Activated gamma-delta T cell treated with anti-CD3 and anti-CD28 coated beads, Interleukin-2, amount 50 U/mL, for 16 hours (primary cell): ENCODE data around the gene NR2C2AP.
"Not testable (repeated sequence)": the region's sequence is repeated elsewhere in the genome, so short reads cannot be mapped to it uniquely, and the experiment has no call there.

Experiments used
- DNase-seq: peaks from one replicate; pipeline ENCODE4 v3.0.0-alpha.2; 2020; ENCODE audit warnings: low read depth

Gene NR2C2AP

DNA sequence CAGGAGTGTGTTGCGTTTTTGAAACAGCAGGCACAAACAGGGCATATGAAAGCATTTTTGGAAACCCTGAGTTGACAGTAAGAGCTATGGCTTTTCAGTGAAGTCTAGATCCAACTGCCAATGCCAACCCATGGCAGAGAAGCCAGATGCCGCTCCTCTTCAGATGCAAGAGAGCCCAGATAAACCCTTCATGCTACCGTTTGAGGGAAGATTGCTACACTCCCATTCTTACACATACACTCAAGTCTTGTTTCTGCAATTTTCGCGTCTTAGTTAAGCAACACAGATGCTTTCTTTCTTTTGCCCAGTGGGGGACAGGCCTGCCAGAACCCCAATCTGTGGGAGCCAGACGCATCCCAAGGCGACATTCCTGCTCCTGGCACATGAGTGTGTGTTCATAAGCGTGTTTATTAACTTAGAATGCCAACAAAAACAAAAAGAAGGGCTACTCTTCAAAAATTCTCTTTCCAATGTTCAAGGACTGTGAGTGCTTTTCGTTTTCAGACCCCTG is 21.7 kb downstream of the NR2C2AP start:
- no peak for DNase-seq

DNA sequence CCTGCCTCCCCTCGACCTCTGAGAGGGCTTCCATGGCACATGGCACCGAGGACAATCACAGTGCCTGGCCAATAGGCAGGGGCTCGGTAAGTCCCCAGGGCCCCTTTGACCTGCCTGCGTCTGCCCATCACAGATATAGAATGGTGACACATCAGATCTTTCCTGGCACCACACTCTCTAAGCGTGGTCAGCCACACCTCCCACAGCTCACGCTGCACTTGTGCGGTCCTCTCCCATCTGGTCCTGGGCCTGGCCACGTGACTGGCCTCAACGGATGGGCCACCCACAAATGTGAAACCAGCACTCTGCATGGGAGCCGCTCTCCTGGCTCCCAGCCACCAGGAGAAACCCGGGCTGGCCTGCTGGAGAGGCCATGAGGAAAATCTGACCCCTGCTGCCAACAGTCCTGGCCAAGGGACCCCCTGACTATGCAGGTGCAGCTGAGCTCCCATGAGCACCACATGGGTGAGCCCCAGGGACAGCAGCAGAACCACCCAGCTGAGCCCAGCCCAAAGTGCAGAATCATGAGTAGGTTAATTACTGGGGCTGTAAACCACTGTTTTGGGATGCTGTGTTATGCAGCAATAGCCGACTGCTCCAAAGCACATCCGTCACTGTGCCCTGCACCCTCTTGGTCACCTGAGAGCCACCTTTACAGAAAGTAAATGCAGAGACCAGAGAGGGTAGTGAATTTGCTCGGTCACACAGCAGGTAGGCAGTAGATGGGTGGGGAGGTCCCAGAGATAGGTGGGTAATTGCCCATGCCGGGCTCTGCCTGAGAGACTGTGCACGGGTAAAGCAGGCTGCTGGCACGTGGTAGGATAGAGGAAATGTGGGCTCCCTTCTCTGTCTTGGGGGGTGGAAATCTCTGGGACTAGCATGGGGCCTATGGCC is 23.4 kb downstream of the NR2C2AP start:
- DNase-seq = no peak

DNA sequence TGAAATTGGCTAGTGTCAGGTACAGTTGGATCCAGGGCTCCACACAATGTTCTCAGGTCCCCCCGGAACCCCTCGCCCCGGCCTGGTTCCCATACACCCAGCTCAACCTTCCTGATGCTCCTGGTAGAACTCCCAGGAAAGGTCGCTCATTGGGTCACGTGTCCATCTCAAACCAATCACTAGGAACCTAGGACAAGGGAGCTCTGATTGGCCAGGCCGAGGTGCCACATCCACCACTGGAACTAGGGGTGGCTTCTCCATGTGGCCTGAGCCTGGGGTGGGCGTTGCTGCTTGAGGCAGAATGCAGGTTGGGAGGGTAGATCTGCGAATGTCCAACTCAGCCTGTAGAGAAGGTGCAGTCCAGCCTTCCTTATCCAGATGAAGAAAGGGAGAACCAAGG is 26.3 kb downstream of the NR2C2AP start:
- DNase-seq = no peak

DNA sequence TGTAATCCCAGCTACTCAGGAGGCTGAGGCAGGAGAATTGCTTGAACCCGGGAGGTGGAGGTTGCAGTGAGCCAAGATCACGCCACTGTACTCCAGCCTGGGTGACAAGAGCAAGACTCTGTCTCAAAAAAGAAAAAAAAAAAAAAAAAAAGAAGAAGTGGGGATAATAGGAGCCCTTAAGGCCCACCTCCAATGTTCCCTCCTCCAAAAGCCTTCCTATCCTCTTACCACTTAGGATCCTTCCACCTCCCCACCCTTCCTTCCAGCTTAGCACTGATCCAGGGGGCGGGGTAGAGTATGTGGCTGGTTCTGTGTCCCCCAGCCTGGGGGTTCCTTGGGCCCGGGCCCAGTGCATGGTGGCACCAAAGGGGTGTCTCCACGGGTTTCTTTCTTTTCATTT is 30.0 kb downstream of the NR2C2AP start:
- not testable (repeated sequence) for DNase-seq

DNA sequence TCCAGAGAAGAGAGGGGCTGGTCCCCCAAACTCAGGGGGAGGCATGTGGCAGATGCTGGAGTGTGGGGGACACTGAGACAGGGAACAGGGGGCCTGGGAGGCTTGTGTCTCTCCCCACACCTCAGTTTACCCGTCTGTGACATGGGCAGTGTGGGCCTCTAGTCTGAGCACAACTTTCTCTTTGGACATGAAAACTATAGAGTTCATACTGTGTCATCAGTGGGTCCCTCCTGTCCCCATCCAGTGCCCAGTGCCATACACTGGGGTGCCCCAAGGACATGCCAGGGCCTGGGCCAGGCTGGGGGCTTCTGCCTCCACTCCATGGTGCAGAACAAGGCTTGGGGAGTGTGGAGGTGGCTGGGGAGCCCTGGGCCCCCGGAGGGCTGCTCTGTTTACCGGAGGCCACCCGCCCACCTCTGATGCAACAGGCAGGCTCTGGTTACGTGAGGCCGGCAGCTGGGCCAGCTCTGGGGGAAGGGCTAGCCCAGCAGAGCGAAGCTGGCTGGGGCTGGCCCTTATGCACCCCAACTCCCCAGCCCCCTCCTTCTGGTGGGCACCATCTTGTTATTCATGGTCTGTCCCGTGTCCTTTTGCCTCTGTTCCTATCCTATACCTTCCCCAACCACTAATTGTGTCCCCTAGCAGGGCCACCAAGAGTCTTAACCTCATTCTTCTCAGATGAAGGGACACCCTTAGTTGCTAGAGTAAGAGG is 31.2 kb downstream of the NR2C2AP start:
- no peak for DNase-seq

DNA sequence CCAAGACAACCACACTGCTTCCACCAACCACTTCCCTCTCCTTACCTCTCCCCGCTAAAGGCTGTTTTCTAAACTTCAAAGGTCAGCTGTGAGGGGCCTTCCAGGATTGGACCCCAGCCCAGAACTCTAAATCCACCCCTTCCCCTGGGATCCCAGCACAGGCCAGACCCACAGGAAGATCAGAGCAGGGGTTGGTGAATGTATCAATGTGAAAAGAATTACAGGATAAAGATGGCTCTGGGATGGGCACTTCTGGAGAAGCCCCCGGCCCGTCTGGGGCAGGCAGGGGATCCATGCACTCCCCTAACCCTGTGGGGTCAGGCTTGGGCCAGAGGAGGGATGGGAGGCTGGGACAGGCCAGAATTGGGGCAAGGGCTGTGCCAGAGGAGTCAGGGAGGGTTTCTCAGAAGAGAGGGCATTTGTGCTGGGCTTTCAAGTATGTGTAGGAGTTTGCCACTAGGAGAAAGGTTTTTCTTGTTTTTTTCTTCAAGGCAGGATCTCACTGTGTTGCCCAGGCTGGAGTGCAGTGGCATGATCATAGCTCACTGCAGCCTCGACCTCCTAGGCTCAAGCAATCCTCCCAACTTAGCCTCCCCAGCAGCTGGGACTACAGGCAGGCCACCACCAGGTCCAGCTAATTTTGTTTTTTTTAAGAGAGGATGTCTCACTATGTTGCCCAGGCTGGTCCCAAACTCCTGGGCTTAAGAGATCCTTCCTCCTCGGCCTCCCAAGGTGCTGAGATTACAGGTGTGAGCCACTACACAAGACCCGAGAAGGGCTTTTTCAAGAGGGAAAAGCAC is 32.1 kb downstream of the NR2C2AP start:
- DNase-seq = no peak

DNA sequence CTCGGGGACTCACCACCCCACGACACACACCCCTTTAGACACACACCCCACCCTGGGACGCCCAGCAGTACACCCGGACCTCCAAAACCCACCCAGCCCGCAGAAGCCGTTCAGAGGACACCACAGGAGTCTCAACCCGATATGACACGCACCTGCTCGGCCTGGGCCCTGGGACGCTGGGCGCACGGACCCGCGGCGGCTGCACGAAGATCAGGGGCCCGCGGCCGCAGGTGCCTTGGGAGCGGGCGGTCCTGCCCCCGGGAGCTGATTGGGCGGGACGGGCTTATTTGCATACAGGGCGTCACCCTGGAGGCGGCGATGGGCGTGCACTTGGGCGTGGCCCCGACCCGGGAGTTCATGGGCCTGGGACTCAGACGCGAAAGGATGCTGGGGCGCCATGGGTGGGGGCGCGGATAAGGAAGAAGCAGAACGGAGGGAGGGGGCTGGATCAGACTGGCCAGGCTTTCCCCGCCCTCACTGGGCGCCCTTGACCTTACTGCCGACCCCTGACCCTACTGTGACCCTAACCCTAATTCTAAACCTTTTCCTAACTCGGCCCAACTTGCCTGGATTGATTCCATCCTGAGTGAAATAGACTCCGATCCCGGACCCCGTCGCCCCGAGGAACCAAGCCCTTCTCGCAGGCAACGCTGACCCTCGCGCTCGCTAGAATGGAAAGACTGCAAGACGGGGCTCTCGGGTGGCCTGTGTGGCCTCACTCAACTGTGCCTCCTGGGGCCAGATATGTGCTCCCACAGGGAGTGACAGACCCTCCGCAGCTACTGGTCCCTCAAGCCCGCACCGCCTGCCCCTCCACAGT is 33.0 kb downstream of the NR2C2AP start, which contains the start of gene MEF2B:
Gene MEF2B, minus strand, starts transcription at position 211 of the 820 bp plus-strand sequence. CDS start 19,528 bp downstream, outside the sequence.
- peak; percentile 31 for DNase-seq

DNA sequence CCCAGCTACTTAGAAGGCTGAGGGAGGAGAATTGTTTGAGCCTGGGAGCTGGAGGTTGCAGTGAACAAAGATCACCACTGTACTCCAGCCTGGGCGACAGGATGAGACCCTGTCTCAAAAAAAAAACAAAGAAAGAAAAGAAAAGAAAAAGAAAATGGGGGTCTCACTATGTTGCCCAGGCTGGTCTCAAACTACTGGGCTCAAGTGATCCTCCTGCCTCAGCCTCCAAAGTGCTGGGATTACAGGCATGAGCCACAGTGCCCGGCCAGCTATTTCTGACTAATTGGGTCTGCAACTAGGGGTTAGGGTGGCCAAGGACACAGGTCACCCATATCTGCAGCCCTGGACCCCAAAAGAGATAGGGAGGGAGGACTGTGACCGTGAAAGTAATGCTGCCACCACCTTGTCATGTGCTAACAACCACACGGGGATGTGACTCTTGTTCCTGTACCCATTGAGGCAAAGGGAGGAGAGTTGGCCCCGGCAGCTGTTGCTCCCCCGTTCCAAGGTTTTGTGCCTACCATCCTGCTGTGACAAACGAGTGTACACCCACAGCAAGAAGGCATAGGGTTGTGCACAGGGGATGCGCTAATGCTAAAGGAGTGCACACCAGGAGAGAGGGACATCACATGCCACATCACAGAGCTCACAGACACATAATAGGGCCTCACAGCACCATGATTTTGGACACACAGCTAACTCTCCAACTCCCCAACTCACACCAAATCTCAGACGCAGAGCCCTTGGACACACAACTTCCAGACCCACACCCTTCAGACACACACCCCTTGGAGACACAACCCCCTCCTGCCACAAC is 33.8 kb downstream of the NR2C2AP start:
- DNase-seq = no peak

DNA sequence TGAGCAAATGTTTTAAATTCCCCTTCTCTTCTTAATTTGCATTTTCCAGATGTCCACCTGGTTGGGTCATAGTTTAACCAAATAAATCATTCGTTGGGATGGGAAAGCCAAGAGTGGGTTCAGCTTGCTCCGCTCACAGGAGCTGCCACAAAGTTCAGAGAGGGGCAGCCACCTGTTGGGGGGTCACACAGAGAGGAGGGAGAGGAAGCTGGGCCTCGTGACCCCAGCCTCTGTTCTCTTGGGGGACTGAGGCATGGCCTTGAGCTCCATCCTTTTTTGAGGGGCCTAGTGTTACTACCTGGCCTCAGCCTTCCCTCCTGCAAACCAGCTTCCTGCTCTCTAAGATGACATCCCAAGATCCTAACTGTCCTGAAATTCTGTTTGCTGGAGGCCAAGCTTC is 35.6 kb downstream of the NR2C2AP start:
- no peak for DNase-seq

DNA sequence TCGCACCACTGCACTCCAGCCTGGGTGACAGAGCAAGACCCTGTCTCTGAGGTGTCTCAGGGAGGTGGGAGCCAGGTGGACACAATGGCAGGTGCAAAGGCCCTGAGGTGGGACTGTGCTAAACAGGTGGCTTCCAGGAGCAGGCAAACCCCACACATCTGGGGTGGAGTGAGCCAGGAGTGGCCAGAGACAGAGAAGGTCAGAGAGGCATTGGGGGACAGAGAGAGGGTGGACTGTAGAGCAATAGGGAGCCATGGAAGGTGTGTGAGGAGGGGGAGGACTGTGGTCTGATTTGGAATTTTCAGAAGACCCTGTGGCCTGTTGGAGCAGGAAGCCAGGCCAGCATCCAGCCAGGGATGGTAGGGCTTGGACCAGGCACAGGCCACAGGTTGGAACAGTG is 37.8 kb downstream of the NR2C2AP start:
- no peak for DNase-seq

DNA sequence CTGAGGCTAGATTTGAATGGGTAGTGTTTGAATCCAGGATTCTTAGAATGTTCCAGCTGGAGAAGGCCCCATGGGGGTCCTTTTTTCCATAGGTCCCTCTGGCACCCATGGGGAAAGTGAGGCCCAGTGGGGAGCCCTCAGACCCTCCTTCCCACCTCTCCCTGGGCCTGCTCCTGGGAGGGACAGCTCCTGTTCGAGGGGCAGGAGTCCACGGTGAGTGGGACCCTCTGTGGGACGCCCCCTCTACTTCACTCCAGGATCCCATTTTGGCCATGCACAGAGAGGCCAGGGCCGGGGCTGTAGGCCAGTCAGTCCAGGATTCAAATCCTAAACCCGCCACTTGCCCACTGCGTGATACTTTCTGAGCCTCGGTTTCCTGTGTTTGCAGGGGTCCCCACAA is 40.7 kb downstream of the NR2C2AP start:
- no peak for DNase-seq

DNA sequence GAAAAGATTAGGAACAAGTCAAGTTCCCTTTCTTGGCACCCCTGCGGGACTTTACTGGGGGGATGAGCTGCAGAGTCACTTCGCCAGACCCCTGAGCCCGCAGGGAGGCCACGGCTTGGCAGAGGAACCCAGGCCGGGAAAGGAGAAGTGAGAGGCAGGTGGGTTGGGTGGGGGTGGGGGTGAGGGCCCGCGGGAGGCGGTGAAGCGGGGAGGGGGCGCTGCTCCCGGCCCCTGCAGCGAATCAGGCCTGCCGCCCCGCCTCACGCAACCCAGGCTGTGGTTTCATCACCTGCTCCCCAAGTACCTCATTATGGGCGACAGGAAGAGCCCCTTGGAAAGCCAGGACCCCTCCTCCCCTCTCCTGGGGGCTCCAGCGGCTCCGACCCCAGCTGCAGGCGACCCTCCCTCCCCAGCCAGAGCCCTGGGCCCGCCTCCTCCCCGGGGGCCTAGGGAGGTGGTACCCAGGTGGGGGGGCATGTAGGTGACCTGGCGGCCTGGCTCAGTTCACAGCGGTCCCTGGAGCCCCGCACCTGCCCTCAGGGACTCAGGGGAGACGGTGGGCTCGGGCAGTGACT is 42.7 kb downstream of the NR2C2AP start:
- no peak for DNase-seq

DNA sequence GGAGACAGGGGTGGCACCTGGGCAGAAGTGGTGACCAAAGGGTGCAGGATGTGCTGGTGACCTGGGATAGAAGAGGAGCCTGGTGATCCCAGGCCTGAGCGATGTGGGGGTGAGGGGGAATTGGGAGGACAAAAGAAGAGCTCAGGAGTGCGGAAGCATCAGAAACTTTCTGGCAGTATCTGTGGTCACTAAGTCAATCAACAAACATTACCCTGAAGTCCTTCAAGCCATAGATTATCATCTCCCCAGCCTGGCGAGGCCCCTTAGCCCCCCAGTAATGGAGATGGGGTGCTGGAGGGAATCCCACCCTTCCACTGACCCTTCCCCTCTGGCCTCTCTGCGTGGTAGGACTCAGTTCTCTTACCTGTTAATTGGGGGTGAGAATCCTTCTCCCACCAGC is 43.7 kb downstream of the NR2C2AP start:
- DNase-seq = no peak

DNA sequence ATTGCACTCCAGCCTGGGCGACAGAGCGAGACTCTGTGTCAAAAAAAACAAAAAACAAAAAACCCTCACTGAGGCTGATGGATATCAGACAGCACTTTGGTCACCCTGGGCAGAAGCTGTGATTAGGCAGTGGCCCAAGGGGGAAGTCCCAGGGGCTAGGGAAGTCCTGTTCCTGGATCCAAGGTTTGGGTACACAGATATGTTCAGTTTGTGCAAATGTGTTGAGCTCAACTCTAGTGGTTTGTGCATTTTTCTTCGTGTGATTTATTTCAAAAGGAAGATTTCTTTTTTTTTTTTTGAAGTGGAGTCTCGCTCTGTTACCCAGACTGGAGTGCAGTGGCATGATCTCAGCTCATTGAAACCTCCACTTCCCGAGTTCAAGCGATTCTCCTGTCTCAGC is 45.4 kb downstream of the NR2C2AP start:
- DNase-seq = no peak

DNA sequence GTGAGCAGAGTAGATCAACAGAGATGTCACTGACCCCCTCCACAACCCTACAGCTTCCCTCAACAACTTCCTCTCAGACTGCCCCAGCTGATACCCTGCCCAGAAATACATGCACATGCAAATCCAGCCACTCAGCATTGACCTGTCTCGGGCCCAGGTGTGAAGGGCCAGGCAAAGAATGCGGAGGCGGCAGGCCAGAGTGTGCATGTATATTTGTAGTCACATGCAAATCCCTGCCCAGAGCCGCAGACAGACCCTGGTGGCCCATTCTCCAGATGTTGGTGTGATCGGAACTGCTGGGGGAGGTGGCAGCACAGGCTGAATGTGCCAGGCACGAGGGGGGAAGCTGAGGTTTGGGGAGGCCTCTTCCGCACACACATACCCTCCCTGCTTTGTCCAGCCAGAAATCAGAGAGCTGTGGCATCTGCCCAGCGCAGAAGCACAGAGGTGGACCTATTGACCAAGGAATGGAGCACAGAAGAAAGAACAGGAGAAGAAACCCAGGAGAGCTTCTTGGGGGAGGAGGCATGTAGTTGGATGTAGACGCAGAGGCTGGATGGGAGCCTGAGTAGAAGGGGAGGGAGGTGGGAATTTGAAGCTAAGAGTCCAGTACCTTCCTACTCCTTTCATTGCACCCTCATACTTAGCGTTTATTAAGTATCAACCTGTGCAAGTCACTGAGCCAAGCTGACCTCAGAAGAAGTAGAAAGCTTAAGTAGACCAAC is 47.6 kb downstream of the NR2C2AP start:
- DNase-seq = no peak

DNA sequence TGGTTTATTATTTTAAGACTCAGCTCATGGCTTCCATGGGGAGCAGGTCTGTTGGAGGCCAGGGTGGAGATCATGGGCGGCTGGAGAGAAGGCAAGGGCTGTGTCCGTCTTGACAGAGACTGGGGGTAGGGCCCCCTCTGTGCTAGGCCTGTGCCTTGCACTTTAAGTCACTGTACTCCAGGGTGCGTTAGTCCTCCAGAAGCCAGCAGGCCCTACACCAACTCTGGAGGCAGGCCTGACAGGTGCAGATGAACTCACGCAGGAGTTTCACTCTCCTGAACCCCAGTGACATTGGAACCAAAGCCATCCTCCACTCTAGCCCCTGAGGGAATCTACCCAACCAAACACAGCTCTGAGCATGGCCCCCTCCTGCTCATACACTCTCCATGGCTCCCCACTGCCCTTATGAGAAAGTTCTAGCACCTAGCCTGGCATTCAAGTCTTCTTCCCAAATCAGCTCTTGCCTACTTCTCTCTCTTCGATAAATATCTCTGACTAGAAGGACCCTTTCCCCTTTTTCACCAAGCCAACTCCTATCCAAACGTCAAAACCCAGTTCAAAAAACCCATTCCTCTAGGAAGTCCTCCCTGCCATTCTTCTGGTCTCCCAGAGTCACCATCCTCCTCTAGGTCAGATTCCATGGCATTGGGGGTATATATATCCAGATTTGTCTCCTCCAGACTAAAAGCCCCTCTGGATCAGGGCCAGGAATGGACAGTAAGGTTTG is 48.3 kb downstream of the NR2C2AP start:
- no peak for DNase-seq

DNA sequence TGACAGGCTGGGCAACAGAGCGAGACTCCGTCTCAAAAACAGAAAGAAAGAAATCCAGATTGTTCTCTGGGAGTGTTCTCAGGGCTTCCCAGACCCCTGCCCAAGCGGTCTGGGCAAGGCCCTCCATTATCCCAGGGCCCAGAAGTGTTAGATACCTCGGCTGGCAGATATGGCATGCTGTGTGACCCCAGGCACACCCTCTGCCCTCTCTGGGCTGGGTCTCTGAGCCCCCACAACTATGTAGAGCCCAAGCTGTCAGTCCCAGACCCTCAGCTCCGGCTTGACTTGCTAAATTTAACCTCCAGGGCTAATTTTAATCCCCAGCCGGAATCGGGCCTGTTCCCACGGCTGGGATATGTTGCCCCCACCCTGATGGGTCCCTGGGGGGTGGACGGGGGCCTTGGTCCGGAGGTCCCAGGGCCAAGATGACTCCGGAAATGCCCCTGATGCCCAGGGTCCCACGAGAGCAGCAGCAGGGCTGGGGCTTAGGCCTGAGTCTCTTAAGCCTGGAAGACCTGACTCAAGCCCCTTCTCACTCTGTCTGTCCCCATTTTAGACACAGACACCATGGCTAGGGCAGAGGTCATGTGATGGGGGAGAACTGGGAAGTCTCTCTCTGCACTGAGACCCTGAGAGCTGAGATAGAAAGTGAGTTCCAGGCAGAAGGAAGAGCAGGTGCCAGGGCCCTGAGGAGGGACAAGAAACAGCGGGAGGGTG is 50.4 kb downstream of the NR2C2AP start:
- no peak for DNase-seq

DNA sequence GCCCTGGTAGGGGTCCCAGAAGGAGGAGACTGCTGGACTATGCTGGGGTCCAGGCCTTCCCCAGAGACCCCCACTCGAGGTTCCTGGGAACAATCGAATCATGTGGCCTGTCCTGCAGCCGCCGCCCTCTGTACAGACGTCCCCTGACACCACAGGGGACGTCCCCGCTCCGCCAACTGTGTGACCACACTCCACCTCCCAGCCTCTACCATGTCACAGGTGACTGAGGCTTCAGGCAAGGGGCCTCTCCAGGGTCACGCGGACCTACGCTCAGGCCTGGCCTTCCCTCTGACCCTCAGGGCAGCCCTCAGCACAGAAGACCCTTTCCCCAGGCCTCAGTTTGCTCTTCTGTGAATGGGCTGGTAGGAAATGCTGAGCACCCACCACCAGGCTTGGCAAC is 51.8 kb downstream of the NR2C2AP start:
- DNase-seq = no peak
